Hematopoietic multipotent progenitor cell treated with erythropoietin and hydrocortisone succinate and interleukin-3 and kit ligand, for 6 days (in vitro differentiated cells): ENCODE results near the gene IVNS1ABP.
"Not testable (repeated sequence)": the region's sequence is repeated elsewhere in the genome, so short reads cannot be mapped to it uniquely, and the experiment has no call there.

Experiments
- DNase-seq: peaks from one replicate; pipeline ENCODE4 v3.0.0-alpha.2; 2015

IVNS1ABP gene

DNA sequence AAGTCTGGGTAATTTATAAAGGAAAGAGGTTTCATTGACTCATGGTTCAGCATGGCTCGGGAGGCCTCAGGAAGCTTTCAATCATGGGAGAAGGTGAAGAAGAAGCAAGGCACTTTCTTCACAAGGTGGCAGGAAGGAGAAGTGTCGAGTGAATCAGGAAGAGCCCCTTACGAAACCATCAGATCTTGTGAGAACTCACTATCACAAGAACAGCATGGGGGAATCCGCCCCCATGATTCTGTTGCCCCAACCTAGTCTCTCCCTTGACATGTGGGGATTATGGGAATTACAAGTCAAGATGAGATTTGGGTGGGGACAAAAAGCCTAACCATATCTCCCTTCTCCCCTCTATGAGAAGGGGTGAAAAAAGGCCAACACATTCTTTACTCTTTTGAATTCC, 11.2 kb upstream of the IVNS1ABP start:
- no peak for DNase-seq

DNA sequence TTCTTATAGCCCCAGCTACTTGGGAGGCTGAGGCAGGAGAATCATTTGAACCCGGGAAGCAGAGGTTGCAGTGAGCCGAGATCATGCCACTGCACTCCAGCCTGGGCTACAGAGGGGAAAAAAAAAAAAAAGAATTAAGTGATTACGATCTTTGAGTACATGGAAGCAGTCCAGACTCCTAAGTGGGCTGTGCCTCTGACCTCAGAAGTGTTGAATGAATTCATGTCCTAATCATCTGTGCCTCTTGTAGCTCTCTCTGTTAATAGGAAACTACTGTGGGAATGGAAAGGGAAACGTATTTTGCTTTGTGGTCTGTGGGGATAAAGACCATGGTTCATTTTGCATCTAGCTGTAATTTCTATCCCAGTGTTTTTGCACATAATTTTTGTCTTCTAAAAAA, 8.4 kb upstream of the IVNS1ABP start:
- peak; percentile 65 for DNase-seq

DNA sequence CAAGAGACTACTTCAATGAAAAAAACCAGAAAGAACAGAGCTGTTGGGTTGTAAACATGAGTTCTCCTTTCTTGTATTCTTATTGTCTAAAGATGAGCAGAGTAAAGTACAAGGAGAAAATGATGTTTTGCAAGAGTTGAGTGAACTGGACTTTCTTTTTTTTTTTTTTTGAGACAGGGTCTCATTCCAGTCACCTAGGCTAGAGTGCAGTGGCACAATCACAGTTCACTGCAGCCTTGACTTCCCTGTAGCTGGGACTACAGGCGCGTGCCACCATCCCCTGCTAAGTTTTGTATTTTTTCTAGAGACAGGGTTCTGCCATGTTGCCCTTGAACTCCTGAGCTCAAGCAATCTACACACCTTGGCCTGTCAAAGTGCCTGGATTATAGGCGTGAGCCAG, 7.1 kb upstream of the IVNS1ABP start:
- no peak for DNase-seq

DNA sequence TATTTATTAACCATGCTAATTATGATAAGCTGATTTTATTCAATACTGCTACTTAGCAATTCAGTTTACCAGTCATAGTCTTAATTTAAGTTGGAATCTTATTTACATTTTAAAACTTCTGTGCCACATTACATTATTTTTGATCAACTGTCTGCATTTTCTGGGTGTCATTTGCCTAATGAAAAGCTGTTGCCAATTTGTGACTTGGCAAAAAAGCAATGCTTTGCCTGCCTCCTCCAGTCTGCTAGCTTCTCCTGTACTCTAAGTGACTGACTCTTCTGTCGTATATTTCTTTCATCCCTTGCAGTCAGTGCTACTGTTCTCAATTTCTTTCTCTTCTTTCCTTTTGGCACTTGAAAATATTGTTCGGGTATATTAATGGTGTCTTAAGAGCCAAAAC, 5.6 kb upstream of the IVNS1ABP start:
- DNase-seq, result no peak

DNA sequence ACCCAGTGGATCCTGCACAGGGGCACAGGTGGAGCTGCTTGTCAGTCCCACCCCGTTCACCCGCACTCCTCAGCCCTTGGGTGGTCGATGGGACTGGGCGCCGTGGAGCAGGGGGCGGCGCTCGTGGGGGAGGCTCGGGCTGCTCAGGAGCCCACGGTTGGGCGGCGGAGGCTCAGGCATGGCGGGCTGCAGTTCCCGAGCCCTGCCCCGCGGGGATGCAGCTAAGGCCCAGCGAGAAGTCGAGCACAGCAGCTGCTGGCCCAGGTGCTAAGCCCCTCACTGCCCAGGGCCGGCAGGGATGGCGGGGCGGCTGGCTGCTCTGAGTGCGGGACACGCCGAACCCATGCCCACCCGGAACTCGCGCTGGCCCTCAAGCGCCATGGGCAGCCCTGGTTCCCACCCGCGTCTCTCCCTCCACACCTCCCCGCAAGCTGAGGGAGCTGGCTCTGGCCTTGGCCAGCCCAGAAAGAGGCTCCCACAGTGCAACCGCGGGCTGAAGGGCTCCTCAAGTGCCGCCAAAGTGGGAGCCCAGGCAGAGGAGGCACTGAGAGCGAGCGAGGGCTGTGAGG, 4.7 kb upstream of the IVNS1ABP start:
- not testable (repeated sequence) for DNase-seq

DNA sequence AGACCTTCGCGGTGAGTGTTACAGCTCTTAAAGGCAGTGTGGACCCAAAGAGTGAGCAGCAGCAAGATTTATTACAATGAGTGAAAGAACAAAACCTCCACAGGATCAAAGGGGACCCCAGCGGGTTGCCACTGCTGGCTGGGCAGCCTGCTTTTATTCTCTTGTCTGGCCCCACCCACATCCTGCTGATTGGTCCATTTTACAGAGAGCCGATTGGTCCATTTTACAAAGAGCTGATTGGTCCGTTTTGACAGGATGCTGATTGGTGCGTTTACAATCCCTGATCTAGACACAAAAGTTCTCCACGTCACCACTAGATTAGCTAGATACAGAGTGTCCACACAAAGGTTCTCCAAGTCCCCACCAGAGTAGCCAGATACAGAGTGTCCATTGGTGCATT, 4.1 kb upstream of the IVNS1ABP start:
- DNase-seq, result not testable (repeated sequence)

DNA sequence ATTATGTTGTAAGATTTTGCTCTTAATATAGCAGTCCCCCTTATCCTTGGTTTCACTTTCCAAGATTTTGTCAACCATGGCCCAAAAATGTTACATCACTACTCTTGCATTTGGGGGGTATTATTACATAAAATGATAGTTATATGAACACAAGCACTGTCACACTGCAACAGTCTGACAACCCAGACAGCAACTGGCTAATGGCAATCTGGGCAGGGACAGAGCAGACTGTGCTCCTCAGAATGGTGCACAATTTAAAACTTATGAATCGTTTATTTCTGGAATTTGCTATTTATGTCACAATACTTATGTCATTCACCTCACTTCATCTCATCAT, 2.1 kb upstream of the IVNS1ABP start:
- no peak for DNase-seq

DNA sequence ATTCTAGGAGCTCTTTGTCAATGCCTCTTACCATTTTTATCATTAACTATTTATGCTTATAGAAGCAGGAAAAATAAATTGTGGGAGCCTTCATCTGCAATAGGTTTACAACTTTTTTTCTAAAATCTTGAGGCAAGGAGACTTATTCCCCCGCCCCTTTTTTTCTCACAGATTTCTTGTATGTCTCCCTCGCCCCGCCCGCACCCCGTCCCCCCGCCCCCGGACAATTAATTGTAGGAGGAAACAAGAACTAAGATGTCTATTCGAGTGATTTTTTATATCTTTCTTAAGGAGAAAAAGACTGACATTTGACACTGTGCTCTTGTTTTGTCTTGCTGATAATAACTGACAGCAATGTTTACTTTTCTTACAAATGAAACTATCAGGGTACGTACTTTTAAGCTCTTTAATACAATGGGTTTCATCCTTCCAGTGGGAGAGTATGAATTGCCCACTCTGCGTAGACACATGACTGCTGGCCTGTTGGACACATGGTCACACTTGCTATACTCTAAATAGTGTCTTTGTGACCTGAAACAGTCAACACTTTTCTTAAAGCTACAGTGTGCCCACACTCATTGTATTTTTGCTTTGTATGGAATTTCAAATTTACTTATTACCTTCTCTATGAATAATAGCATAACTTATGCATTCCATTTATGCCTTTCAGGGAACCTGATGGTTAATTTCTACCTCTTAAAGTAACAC, 1.5 kb upstream of the IVNS1ABP start:
- no peak for DNase-seq

DNA sequence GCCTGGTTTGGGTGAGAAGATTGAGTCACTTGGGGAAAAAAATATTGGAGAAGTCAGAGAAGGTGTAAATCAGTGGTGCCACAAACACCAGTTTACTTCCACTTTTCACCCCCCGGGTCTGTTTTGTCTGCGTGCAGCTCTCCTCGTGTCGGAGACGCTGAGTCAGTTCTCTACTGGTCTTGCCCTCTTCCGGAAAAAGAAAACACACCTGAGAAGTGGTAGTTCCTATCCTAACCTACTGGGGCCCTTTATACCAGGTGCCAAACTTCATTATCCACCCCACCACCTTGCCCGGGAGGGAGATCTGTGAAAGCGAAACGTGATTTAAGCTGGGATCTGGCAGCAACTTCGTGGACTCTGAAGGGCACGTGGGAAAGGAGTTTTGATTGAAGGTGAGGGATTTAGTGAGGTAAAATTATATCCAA, 855 bp upstream of the IVNS1ABP start:
- no peak for DNase-seq

DNA sequence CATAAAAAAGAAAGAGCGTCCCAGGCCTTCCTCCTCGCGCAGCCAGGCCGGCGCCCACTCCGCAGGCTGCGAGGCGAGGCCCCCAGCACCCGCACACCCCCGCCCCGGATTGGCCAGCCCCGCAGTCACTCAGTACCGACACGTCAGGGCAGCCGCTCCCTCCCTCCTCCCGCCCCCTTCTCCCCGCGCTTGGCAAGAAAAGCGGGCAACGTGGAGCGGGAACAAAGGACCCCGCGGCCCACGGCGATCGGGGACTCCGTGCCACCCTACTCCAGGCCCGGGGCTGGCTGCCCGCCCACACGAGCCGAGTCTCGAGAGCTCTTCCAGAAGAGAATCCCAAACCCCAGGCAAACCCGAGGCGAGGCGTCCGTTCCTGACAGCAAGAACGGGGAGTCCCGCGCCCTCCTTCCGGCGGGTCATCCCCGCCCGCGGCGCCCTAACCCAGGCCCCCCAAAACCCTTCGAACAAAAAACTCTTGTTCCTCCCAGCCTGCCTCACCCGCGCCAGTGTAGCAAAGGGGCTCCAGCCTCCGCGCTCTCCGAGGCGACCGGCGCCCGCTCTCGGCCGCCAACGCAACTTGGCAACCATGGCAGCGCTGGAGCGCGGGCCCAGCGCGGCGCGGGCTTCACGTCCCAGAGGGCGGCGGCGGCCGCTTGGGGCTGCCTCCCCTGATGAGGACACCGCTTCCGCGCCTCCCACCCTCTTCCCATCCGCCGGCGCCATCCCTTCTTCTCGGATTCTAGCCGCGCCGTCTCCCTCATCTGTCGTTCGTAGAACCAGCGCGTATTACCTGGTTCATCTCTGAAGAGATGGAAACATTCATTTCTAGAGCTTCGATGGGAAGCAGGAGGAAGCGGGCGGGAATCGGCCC, 645 bp downstream of the IVNS1ABP start:
- peak; percentile 92 for DNase-seq

DNA sequence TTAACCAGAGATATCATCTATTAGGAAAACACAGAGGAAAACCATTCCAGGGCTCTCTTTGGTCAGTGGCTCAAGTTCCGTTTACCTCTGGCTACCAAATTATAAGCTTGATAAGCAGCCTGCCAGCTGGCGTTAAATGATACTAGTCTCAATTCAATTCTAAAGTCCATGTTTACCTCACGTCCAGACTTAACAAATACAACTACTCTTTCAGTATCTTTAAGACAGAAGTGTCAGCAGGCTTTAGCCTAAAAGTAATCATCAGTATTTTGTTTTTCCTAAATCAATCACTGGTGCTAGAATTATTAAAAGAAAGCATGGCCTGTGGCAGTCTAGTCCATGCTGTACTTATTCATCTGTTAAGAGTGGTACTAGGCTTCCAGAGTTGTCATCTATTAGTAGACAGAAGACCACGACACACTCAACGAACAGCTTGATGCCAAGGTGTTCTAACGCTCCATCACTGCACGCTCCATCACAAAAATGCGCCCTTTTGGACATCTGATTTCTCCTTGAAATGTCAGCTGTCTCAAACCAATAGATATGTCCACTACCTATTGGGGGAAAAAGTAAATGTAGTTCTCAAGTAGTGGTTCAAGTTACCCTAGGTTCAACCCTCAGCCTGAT, 1.5 kb downstream of the IVNS1ABP start:
- peak; percentile 56 for DNase-seq

DNA sequence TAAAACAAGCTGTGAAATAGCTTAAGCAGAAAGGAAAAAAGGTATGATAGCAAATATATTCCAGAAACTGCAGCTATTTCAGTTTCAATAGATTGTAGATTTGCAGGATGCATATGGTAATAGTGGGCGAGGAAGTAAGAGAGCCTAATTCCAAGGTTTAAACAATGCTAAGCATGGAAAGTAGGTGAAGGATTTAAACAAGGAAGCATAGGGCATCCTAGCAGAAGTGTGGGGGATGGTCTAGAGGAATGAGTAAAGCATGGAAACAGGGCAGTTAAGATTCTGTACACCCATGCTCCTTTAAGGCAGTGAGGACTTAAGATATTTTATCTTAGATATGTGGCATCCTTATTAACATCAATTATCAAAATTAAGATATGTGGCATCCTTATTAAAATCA, 2.6 kb downstream of the IVNS1ABP start:
- peak; percentile 57 for DNase-seq

DNA sequence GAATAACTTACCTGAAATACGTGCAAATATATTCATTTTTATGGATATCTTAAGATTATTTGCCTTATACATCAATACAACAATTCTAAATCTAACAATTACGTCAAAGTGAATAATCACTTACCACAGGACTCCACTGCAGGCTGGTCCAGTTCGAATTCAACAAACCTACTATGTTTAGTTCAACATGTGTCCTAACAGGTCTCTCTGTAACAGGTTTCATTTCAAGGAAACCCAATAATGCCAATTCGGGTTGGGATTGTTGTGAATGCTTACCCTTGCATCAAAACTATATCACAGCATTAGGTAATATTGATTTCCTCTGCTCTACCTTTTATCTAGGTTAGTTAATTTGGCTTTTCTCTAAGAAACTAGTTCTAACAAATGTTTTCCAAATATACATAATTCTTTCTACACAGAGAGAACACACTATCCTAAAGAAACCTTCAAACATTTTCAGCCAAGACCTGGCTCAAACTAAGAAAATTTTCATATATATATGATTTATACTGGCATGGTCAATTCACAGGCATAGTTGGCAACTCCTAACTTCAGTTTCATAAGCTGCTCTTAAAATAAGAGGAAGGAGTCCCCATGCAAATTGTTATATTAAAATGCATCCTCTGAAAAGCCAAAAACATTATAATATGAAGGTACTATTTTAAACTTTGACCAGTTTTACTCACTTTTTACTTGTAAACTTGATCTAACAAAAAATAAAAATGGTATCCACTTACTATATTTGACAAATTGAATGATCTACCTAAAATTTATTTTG, 4.5 kb downstream of the IVNS1ABP start:
- DNase-seq, result no peak

DNA sequence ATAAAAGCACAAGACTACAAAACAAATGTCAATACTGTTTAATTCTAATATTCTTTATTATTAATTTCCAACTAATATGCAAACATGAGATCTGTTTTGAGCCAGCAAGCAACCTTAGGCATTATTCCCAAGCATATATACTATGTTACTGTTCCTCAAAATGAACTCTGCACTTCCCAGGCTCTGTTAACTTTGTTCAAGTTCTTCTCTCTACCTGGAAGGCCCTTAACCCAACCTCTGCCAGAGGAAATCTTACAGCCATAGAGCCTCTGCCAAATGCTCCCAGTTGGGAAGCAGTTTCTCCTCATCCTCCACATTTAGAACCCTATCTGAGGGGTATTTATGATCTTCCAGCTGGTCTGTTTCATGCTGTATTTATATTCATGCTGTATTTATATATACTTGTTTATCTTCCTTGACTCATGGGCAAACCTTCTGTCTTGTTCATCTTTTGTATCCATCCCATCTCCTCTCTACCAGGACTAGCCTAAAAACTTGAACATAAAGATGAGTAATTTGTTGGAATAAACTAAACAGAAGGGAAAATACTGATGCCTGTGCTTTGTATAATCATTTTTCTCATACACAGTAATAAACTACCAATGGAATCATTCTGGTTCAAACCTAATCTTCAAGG, 5.3 kb downstream of the IVNS1ABP start:
- DNase-seq, result no peak

DNA sequence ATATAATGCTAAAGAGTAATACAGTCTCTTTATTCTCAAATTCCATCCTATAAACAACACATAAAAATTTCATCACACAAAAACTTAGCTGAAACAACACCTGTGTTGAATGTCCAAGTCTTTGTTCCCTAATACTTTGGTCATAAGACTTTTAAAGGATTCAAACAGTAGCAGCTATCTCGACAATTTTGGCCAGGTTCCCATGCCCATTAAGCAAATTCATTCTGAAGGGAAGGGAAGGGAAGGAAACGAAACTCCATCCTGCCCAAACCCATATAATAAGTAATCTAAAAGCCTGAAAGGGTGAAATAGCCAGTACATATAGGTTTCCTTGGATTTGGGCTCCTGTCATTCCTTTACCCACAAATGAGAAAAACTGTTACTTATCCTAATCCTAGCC, 7.5 kb downstream of the IVNS1ABP start:
- DNase-seq, result no peak

DNA sequence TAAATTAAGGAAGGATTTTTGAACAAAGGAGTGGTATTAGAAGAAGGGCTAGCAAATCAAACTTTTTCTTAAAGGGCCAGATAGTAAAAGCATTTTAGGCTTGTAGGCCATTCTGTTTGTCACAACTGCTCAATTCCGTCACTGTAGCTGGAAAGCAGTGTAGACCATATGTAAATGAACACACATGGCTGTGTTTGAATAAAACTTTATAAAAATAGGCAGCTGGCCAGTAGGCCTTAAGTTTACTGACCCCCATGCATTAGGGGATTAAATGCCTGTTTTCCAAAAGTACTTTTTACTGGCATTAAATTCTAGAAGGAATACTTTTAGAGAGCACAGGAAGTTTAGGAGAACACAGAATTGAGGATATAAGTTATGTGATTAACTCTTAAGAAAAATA, 8.9 kb downstream of the IVNS1ABP start:
- no peak for DNase-seq

DNA sequence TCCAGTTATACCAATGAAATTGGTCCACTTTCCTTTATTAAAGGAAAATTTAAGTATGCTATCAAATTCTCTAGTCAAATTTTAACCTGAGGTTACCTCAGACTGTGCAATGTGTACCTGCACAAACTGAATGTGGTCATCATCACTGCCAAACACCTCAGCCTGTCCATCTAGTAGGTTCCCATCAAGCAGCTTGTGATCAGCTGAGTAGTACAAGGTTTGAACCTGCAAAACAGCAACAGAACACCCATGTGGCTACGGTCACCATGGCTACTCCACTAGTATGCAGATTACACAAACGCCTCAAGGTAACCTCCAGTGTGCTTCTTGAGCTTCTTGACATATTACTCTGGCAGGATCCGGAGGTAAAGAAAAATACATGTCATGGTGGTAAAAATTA, 11.6 kb downstream of the IVNS1ABP start:
- DNase-seq, result no peak

DNA sequence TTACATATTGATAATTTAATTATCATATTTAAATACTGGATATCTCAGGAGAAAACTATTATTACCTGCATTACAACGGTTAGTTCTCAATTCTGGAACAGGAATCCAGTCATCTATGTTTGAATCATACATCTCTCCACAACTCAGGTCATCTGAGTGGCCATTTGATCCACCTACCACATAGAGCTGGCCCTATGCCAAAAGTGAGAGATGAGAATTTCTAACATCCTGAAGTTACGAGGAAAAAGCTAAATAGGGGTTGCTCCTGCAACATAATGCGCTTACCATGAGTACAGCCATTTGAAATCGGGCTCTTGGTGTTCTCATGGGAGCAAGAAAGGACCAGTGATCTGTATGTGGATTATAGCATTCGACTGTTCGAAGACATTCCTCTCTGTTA, 16.9 kb downstream of the IVNS1ABP start:
- DNase-seq, result no peak

DNA sequence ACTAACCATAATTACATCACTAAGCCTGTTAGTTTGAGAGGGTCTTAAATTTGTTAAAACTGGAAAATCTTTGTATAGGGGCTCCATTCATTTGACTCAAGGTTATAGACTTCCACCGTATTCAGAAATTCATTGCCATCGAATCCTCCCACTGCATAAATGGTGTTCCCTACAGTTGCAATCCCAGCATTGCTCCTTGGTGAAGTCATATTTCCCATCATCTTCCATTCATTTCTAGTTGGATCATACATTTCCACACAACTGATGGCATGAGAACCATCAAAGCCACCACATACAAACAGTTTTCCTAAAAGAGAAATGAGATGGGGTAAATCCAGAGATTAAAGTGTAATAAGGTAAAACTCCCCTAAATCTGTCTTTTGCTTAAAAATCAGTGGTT, 19.1 kb downstream of the IVNS1ABP start:
- DNase-seq, result no peak

DNA sequence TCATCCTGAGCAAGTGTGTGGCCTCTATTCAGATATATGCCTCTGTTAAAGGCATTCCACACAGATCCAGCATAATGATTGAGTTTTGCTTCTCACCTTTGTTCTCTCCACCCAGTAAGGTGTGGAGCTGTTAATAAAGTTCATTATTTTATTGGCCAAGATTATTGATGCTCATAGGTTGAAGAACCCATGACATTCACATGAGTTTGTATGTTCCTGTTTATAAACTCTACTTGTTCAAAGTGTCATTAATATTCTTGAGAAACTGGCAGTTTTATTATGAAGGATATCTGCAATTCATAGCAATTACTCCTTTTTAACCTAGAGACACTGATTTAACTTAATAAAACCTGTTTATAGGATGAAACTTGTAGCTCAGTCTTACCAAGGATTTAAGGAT, 22.0 kb downstream of the IVNS1ABP start:
- no peak for DNase-seq

DNA sequence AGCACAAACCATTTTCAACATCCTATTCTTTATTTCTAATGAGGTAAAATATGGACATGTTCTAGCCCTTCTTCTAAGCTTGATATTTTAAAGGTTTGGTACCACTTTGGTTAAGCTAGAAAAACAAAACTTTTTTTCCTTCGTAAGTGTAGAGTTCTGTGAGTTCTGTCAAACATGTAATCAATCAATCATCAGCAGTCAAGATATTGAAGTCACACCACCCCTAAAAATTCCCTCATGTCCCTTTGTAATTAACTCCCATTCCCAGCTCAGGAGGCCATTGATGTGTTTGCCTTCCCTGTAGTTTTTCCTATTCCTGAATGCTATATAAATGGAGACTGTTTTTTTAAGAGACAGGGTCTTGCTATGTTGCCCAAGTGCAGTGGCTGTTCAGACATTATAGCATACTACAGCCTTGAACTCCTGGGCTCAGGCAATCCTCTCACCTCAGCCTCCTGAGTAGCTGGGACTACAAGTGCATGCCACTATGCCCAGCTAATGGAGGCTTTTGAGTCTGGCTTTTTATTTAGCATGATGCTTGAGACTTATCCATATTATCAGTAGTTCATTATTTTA, 23.0 kb downstream of the IVNS1ABP start:
- no peak for DNase-seq

DNA sequence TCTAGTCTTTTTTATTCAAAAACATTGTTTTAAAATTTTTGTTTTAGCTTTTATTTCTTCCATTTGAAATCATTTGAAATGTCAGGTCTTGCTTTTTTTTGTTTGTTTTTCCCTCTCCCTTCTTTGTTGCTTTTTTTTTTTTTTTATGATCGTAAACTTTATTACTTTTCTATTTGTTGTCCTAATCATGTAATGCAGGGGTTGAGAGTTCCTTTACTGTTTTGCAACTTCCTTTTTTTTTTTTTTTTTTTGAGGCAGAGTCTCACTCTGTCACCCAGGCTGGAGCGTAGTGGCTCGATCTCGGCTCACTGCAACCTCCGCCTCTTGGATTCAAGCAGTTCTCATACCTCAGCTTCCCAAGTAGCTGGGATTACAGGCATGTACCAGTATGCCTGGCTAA, 24.8 kb downstream of the IVNS1ABP start:
- DNase-seq, result peak; percentile 64
